Fibroblast of the aortic adventitia (primary cell): ENCODE data around the gene OTOGL. TPM values are rescaled to one million over a fixed set of nuclear protein-coding genes. Genes with fewer than 3 reads are reported as not detected.
"Not testable (repeated sequence)": the region's sequence is repeated elsewhere in the genome, so short reads cannot be mapped to it uniquely, and the experiment has no call there.

ENCODE experiments used
- DNase-seq: peaks from one replicate; pipeline ENCODE4 v3.0.0-alpha.2; 2010; ENCODE audit warnings: low read depth
- H3K4me3 ChIP-seq: 2 replicates; pipeline ENCODE4 v1.5.1; 2011; ENCODE audit warnings: low read depth, mild to moderate bottlenecking, control low read depth, low read length, moderate library complexity
- CTCF ChIP-seq: IDR thresholded peaks from 2 replicates; pipeline ENCODE4 v1.5.1; 2011; ENCODE audit warnings: mild to moderate bottlenecking, low read length, control low read depth, inconsistent platforms; ENCODE audit not compliant: insufficient read depth
- total RNA-seq: library from RNA; depleted of rRNA; stranded (reverse); fragments of >200 nt; gene quantifications from 2 replicates; pipeline ENCODE4 v1.2.3, GENCODE V29; 2012; ENCODE audit warnings: low replicate concordance

OTOGL gene
- total RNA-seq, 1 donor: 0.27 TPM

- no peak for TF ChIP-seq CTCF
- H3K4me3 ChIP-seq: no peak overlapping the region
- no peak for DNase-seq
Measured at GRCh38 chr12:80213871-80214270, 114.5 kb downstream of the OTOGL start.

GRCh38 chr12:80217011-80217535 is 117.7 kb downstream of the OTOGL start:
- no peak for TF ChIP-seq CTCF
- no peak overlapping the region for H3K4me3 ChIP-seq
- no peak for DNase-seq

- not testable (repeated sequence) for H3K4me3 ChIP-seq, DNase-seq
Measured at GRCh38 chr12:80218925-80219324, 119.6 kb downstream of the OTOGL start.

GRCh38 chr12:80219345-80219744 is 120.0 kb downstream of the OTOGL start:
- no peak overlapping the region for H3K4me3 ChIP-seq
- DNase-seq: no peak
- no peak for TF ChIP-seq CTCF

GRCh38 chr12:80222261-80222660 is 122.9 kb downstream of the OTOGL start:
- peak; percentile 30 for DNase-seq
- no peak for TF ChIP-seq CTCF

GRCh38 chr12:80226576-80226975 is 127.2 kb downstream of the OTOGL start:
- no peak overlapping the region for H3K4me3 ChIP-seq
- no peak for TF ChIP-seq CTCF
- DNase-seq: peak; percentile 45

More at GRCh38 chr12:80222261-80222660, 122.9 kb downstream of the OTOGL start:
- no peak overlapping the region for H3K4me3 ChIP-seq

- H3K4me3 ChIP-seq, DNase-seq: not testable (repeated sequence)
Measured at GRCh38 chr12:80227904-80228303, 128.6 kb downstream of the OTOGL start.

GRCh38 chr12:80230068-80230467 is 130.7 kb downstream of the OTOGL start:
- DNase-seq: no peak
- no peak for TF ChIP-seq CTCF

More at GRCh38 chr12:80230068-80230467, 130.7 kb downstream of the OTOGL start:
- no peak overlapping the region for H3K4me3 ChIP-seq
